Liver (tissue), 3 donors: ENCODE data around the gene RBM20.

Experiments used
- JUND ChIP-seq, 2 donors: IDR thresholded peaks; 2 replicates each; pipeline ENCODE4 v1.6.1; 2016; ENCODE audit warnings: antibody characterized with exemption in 2 of 2
- RAD21 ChIP-seq, 2 donors: IDR thresholded peaks; 2 replicates each; pipeline ENCODE4 v1.6.1; 2016; ENCODE audit warnings: antibody characterized with exemption in 2 of 2, mild to moderate bottlenecking in 2 of 2
- SP1 ChIP-seq: IDR thresholded peaks from 2 replicates; pipeline ENCODE4 v1.6.1; 2018; ENCODE audit warnings: antibody characterized with exemption, mild to moderate bottlenecking
- TAF1 ChIP-seq: conservative IDR thresholded peaks from 2 replicates; pipeline ENCODE4 v1.6.1; 2016; ENCODE audit warnings: antibody characterized with exemption, mild to moderate bottlenecking
- TF ChIP-seq, protein P1 (sequence below): fragments of 150-350 bp; IDR thresholded peaks from 2 replicates; pipeline ENCODE4 v1.5.1; 2017; ENCODE audit warnings: improper control_type of control experiment, low read depth, low read length; ENCODE audit not compliant: missing input control
- TF ChIP-seq, protein P2 (sequence below): IDR thresholded peaks from 2 replicates; pipeline ENCODE4 v1.6.1; 2016; ENCODE audit warnings: antibody characterized with exemption
- donor health status: healthy.
- donor health status: healthy.

DNA sequence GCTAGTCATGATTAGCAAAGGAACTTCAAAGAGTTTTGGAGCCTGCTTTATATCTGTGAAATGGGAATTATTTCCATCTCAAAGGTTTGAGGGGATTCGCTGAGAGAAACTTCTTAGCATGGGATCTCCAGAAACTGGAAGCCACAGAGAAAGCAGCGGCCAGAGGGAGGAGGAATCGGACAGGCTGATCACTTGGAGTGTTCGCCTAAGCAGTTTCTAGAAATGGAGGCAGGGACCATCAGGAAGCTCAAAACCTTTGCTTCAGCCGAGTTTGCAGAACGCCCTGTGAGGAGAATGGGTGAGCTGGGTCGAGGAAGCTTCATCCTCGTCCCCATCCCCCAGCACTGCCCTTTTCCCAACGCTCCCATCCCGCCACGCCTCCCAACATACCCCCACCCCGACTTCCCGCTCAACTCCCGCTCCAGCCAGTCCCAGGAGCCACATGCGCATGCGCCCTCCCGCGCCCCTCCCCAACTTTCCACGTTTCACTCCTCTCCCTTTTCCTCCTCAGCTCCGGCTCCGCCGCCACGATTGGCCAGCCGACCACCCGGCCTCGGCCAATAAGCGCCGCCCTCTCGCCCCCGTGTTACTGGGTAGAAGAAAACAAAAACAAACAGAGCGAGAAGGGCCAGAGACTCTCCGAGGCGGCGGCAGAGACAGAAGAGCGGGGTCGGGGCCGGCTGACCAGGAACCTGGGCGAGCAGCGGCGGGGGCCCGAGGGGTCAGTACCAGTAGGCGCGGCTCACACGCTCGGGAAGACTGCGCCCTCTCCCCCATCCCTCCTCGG lies 227.4 kb downstream of the RBM20 start, which contains the start of gene PDCD4:
- TF ChIP-seq, protein P1, sequence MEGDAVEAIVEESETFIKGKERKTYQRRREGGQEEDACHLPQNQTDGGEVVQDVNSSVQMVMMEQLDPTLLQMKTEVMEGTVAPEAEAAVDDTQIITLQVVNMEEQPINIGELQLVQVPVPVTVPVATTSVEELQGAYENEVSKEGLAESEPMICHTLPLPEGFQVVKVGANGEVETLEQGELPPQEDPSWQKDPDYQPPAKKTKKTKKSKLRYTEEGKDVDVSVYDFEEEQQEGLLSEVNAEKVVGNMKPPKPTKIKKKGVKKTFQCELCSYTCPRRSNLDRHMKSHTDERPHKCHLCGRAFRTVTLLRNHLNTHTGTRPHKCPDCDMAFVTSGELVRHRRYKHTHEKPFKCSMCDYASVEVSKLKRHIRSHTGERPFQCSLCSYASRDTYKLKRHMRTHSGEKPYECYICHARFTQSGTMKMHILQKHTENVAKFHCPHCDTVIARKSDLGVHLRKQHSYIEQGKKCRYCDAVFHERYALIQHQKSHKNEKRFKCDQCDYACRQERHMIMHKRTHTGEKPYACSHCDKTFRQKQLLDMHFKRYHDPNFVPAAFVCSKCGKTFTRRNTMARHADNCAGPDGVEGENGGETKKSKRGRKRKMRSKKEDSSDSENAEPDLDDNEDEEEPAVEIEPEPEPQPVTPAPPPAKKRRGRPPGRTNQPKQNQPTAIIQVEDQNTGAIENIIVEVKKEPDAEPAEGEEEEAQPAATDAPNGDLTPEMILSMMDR, result no peak
- TF ChIP-seq SP1 (peak; percentile 78), TAF1 (peak; percentile 44), JUND (IDR thresholded peaks at IDR 0.05) (no peak), RAD21 (IDR thresholded peaks at IDR 0.05) (no peak)
- TF ChIP-seq, protein P2, sequence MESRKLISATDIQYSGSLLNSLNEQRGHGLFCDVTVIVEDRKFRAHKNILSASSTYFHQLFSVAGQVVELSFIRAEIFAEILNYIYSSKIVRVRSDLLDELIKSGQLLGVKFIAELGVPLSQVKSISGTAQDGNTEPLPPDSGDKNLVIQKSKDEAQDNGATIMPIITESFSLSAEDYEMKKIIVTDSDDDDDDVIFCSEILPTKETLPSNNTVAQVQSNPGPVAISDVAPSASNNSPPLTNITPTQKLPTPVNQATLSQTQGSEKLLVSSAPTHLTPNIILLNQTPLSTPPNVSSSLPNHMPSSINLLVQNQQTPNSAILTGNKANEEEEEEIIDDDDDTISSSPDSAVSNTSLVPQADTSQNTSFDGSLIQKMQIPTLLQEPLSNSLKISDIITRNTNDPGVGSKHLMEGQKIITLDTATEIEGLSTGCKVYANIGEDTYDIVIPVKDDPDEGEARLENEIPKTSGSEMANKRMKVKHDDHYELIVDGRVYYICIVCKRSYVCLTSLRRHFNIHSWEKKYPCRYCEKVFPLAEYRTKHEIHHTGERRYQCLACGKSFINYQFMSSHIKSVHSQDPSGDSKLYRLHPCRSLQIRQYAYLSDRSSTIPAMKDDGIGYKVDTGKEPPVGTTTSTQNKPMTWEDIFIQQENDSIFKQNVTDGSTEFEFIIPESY, result peak; percentile 44
